Endothelial cell of umbilical vein (primary cell): ENCODE data around the gene GRAMD1B. TPM values are rescaled to one million over a fixed set of nuclear protein-coding genes. Genes with fewer than 3 reads are reported as not detected.

Experiments
- BruUV-seq: library from RNA; stranded (reverse); fragments of 400-500 nt; replicated peaks from 2 replicates; lab custom pipeline; 2021; lab: Mats Ljungman, UMichigan
- CTCF ChIA-PET: fragments of 300-600, 350-600 bp; sonication (Branson Sonifier 250); formaldehyde crosslinking; loops from one replicate; lab custom pipeline; 2021; ENCODE audit warnings: antibody characterized with exemption, inconsistent platforms; lab: Charles Lee
- POLR2A ChIA-PET: fragments of 300-600, 350-600 bp; sonication (Branson Sonifier 250); formaldehyde crosslinking; loops from one replicate; lab custom pipeline; 2021; ENCODE audit warnings: antibody characterized with exemption, inconsistent platforms; lab: Charles Lee
- DNase-seq: peaks from one replicate; pipeline ENCODE4 v3.0.0-alpha.2; 2011; ENCODE audit warnings: low read depth, low spot score
- FAIRE-seq: peaks from 2 replicates; lab custom pipeline; 2011; peaks lifted over from hg19 to GRCh38; lab: Jason Lieb, UNC
- H2AFZ ChIP-seq: 2 replicates; pipeline ENCODE4 v1.6.0; 2012; ENCODE audit warnings: low read depth, low read length, control low read depth, inconsistent platforms
- H3K27ac ChIP-seq: 2 replicates; pipeline ENCODE4 v1.5.1; 2011; ENCODE audit warnings: low read depth, mild to moderate bottlenecking, control low read depth, low read length, moderate library complexity; ENCODE audit not compliant: insufficient read depth
- H3K27me3 ChIP-seq, 2 experiments: 2 replicates each; pipeline versions ENCODE4 v1.6.0 to v1.6.1; 2011; ENCODE audit warnings: low read length in 2 of 2, mixed read lengths in 1 of 2; ENCODE audit not compliant: control insufficient read depth in 2 of 2, insufficient read depth in 2 of 2
- H3K36me3 ChIP-seq, 2 experiments: 2 replicates in 1 of 2; 3 replicates in 1 of 2; pipeline ENCODE4 v1.5.1; 2011; ENCODE audit warnings: low read length in 2 of 2, mild to moderate bottlenecking in 1 of 2, moderate library complexity in 1 of 2; ENCODE audit not compliant: control insufficient read depth in 2 of 2, insufficient read depth in 2 of 2; ENCODE audit errors: extremely low read depth in 1 of 2
- H3K4me1 ChIP-seq: 3 replicates; pipeline ENCODE4 v1.5.1; 2011; ENCODE audit warnings: mild to moderate bottlenecking, low read length; ENCODE audit not compliant: control insufficient read depth, insufficient read depth; ENCODE audit errors: extremely low read depth
- H3K4me2 ChIP-seq: 2 replicates; pipeline ENCODE4 v1.6.1; 2011; ENCODE audit warnings: low read length, control low read depth, mixed read lengths; ENCODE audit not compliant: insufficient read depth
- H3K4me3 ChIP-seq, 3 experiments: fragments of 200-600 bp in 1 of 3; sonication (generic), shearing (Covaris generic) in 1 of 3; replicated peaks in 1 of 3; 2 replicates each; pipeline ENCODE4 v1.5.1; 2011 to 2016; ENCODE audit warnings: control low read depth in 3 of 3, low read length in 3 of 3, mild to moderate bottlenecking in 2 of 3, inconsistent platforms in 1 of 3, low read depth in 1 of 3, moderate library complexity in 1 of 3; ENCODE audit not compliant: insufficient read depth in 1 of 3
- H3K79me2 ChIP-seq: 2 replicates; pipeline ENCODE4 v1.6.0; 2012; ENCODE audit warnings: low read length, inconsistent platforms; ENCODE audit not compliant: control insufficient read depth, insufficient read depth
- H3K9ac ChIP-seq: replicated peaks from 2 replicates; pipeline ENCODE3; 2011; ENCODE audit warnings: low read length, control low read depth; ENCODE audit not compliant: insufficient read depth; ENCODE audit errors: extremely low read depth
- H3K9me1 ChIP-seq: replicated peaks from 3 replicates; pipeline ENCODE4 v1.6.0; 2011; ENCODE audit warnings: mild to moderate bottlenecking, low read length; ENCODE audit not compliant: control insufficient read depth, insufficient read depth; ENCODE audit errors: extremely low read depth
- H3K9me3 ChIP-seq: replicated peaks from 2 replicates; pipeline ENCODE4 v1.5.1; 2012; ENCODE audit warnings: low read length, inconsistent platforms; ENCODE audit not compliant: control insufficient read depth, insufficient read depth
- H4K20me1 ChIP-seq: replicated peaks from 2 replicates; pipeline ENCODE3; 2011; ENCODE audit warnings: mild to moderate bottlenecking, low read length; ENCODE audit not compliant: control insufficient read depth, insufficient read depth; ENCODE audit errors: extremely low read depth
- CTCF ChIP-seq, 2 donors: IDR thresholded peaks; 1 replicate in 1 of 2; 2 replicates in 1 of 2; pipeline ENCODE4 v1.5.1; 2011; ENCODE audit warnings: low read length in 2 of 2, mild to moderate bottlenecking in 2 of 2, moderate library complexity in 2 of 2, control low read depth in 1 of 2, inconsistent platforms in 1 of 2, low read depth in 1 of 2; ENCODE audit not compliant: insufficient read depth in 1 of 2; ENCODE audit errors: extremely low read depth in 1 of 2
- EZH2 ChIP-seq: IDR thresholded peaks from 2 replicates; pipeline ENCODE4 v1.6.1; 2012; ENCODE audit warnings: borderline replicate concordance, low read depth, mild to moderate bottlenecking, moderate library complexity, low read length, inconsistent platforms; ENCODE audit not compliant: severe bottlenecking
- FOS ChIP-seq: IDR thresholded peaks from 2 replicates; pipeline ENCODE4 v1.6.1; 2011; ENCODE audit warnings: mild to moderate bottlenecking, low read length, moderate library complexity, borderline replicate concordance; ENCODE audit not compliant: insufficient read depth
- GATA2 ChIP-seq: IDR thresholded peaks from 2 replicates; pipeline ENCODE4 v1.7.0; 2011; ENCODE audit warnings: low read depth, mild to moderate bottlenecking, moderate library complexity, mixed read lengths, low read length; ENCODE audit not compliant: insufficient read length, insufficient read depth
- JUN ChIP-seq: IDR thresholded peaks from 2 replicates; pipeline ENCODE4 v1.6.1; 2011; ENCODE audit warnings: borderline replicate concordance, low read depth; ENCODE audit not compliant: insufficient read length, insufficient read depth
- MAX ChIP-seq: IDR thresholded peaks from 2 replicates; pipeline ENCODE4 v1.6.1; 2011; ENCODE audit not compliant: insufficient read depth, insufficient read length
- POLR2A ChIP-seq: IDR thresholded peaks from 2 replicates; pipeline ENCODE4 v1.6.1; 2012; ENCODE audit warnings: low read depth, mild to moderate bottlenecking, control low read depth, low read length
- POLR2AphosphoS5 ChIP-seq: IDR thresholded peaks from 2 replicates; pipeline ENCODE4 v1.6.1; 2012; ENCODE audit warnings: low read depth, mild to moderate bottlenecking, control low read depth, low read length, moderate library complexity; ENCODE audit not compliant: insufficient read depth
- dilution Hi-C: fragments of 300-500 bp; cut with MboI; formaldehyde crosslinking; loops from one replicate; pipeline ENCODE4 v1.15.0; 2019; ENCODE audit warnings: low sequenced_read_pairs; ENCODE audit not compliant: extremely low pct_ligation_motif_present
- intact Hi-C: fragments of 100-400 bp; cut with micrococcal nuclease; formaldehyde crosslinking; loops from one replicate; pipeline ENCODE4 v1.10.0; 2022
- polyA plus RNA-seq, 4 experiments: library from polyadenylated mRNA; depleted of rRNA in 3 of 4; stranded (reverse) in 3 of 4; unstranded in 1 of 4; fragments of >200 nt; gene quantifications; 2 replicates each; pipeline versions ENCODE4 v1.2.1 to v1.2.3, GENCODE V29; 2011 to 2012; ENCODE audit warnings: missing spikeins in 1 of 4
- total RNA-seq: library from RNA; stranded (reverse); gene quantifications from 2 replicates; pipeline ENCODE4 v1.2.3, GENCODE V29; 2021

The GRAMD1B gene
- total and polyA plus RNA-seq, 2 donors (not counting 3 experiments of a cell fraction or from before 2014, with no cell fraction given): 5.1 to 11.1 TPM

DNA sequence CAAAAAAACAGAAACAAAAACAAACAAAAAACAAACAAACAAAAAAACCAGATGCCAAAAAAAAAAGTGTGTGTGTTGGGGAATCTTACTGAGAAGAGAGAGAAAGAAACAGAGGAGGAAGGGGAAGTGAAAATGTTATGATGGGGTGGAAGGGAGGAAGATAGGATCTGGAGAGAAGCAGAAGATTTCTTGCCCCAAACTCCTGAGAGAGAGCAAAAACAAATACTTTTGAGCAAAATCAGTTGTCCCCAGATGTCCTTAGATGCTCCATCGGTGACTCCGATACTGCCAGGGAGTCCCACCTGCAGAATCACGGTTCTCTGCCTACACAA is 19.9 kb upstream of the GRAMD1B start:
- H3K27me3 ChIP-seq: peaks cover 9% of the 10 kb centered on the region in 2 experiments
- H4K20me1 ChIP-seq: no peaks in the 10 kb centered on the region
- H2AFZ ChIP-seq: no peak overlapping the region
- H3K9ac ChIP-seq: no peak overlapping the region
- ChIA-PET CTCF (interaction anchor here (2.7 to 7.5 kb wide), 2 partner anchors 68 to 149 kb away, joined by 7 to 368 read pairs; no protein-coding TSS in a partner anchor), POLR2A (no interaction called here)
- no peak overlapping the region for H3K4me2 ChIP-seq
- dilution Hi-C loops: no loop called here
- H3K4me1 ChIP-seq: peaks cover 22% of the 10 kb centered on the region
- H3K79me2 ChIP-seq: no peaks in the 10 kb centered on the region
- no peaks in the 10 kb centered on the region for H3K9me3 ChIP-seq
- TF ChIP-seq EZH2 (no peak), POLR2A (no peak)
- intact Hi-C loops: no loop called here
- no TSS peak for BruUV-seq
- no peak overlapping the region for H3K27ac ChIP-seq
- no peak for DNase-seq
- no peaks in the 10 kb centered on the region for H3K36me3 ChIP-seq
- no peak overlapping the region for H3K4me3 ChIP-seq
- H3K9me1 ChIP-seq: no peaks in the 10 kb centered on the region
- FAIRE-seq: no peak

- no peak overlapping the region for H3K9ac ChIP-seq
- H3K4me3 ChIP-seq: no peak overlapping the region
- H3K27ac ChIP-seq: no peak overlapping the region
- H3K36me3 ChIP-seq: no peaks in the 10 kb centered on the region
- peaks cover 15 to 16% of the 10 kb centered on the region in 2 experiments for H3K27me3 ChIP-seq
- dilution Hi-C loops: no loop called here
- no peaks in the 10 kb centered on the region for H4K20me1 ChIP-seq
- DNase-seq (no peak), FAIRE-seq (no peak)
- intact Hi-C loops: no loop called here
- no peaks in the 10 kb centered on the region for H3K9me1 ChIP-seq
- TF ChIP-seq POLR2A (no peak), CTCF (IDR thresholded peaks at IDR 0.05; ENCODE audit: extremely low read depth in 1 of 2, insufficient read depth in 1 of 2, low read depth in 1 of 2, low read length in 2 of 2) (no peak), POLR2AphosphoS5 (no peak), JUN (no peak), GATA2 (no peak), MAX (no peak), FOS (no peak), EZH2 (no peak)
- no peak overlapping the region for H2AFZ ChIP-seq
- no peaks in the 10 kb centered on the region for H3K79me2 ChIP-seq
- no peaks in the 10 kb centered on the region for H3K9me3 ChIP-seq
- peaks cover 1% of the 10 kb centered on the region for H3K4me1 ChIP-seq
- no TSS peak for BruUV-seq
- ChIA-PET POLR2A (no interaction called here), CTCF (interaction anchor here (1.6 to 3.1 kb wide), 2 partner anchors 12 to 62 kb away, joined by 6 to 9 read pairs; no protein-coding TSS in a partner anchor)
- no peak overlapping the region for H3K4me2 ChIP-seq
These were observed 16.4 kb upstream of the GRAMD1B start for GRCh38 chr11:123413636-123414035.
